ENCODE results near the gene CHCT1. TPM values are rescaled to one million over a fixed set of nuclear protein-coding genes. Genes with fewer than 3 reads are reported as not detected.

The CHCT1 gene
- polyA plus RNA-seq, 1 donor, result not detected

DNA sequence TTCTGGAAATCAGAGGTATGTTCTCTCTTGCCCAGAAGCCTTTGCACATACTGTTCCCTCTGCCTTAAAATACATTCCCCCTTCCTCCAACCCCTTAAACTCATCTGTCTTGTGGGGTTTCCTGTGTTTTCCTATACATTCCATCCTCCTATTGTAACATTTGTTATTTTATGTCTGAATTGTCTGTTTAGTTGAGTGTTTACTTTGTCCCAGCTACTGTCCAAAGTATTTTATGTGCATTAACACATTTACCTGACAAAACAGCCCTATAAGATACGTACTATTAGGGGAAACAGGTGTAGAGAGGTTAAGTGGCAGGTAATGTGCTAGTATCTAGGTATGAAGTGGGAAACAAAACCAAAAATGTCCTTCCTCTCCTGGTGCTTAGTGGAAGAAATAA lies 42.1 kb downstream of the CHCT1 start:
- Histone ChIP-seq H3K27ac (ENCODE audit: low read length) (no peak overlapping the region), H3K9me3 (ENCODE audit: control insufficient read depth, low read depth, low read length) (no peaks in the 10 kb centered on the region), H3K4me1 (ENCODE audit: control insufficient read depth, insufficient read depth, low read length) (no peaks in the 10 kb centered on the region), H3K4me3 (ENCODE audit: low read length) (no peak overlapping the region), H3K36me3 (ENCODE audit: control insufficient read depth, insufficient read depth, low read length) (peaks cover 66% of the 10 kb centered on the region), H3K27me3 (ENCODE audit: control insufficient read depth, insufficient read depth, low read length) (no peaks in the 10 kb centered on the region)
- WGBS (ENCODE audit: insufficient coverage, low lambda C conversion rate), result no CpG with 5 or more reads among the region's 1 CpG
- no peak for DNase-seq

DNA sequence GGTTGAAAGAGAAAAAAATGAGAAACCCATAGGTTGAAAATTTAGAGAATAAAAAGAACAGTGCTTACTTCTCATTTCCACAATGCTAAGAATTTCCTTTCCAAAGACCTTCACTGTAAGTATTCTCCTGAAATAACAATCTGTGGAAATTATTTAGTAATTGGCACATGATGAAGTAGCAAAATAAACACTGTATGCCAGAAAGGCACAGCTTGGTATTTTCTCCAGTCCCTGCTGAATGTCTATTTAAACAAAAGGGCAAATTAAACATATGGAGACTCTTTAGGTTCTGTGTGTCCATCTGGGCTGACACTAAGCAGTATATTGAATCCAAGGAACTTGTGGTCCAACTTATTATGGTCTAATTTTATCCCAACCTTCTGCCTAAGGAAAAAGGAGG lies 46.1 kb downstream of the CHCT1 start:
- H3K4me1 ChIP-seq (ENCODE audit: control insufficient read depth, insufficient read depth, low read length), result no peaks in the 10 kb centered on the region
- H3K4me3 ChIP-seq (ENCODE audit: low read length), result no peak overlapping the region
- no peak for DNase-seq
- H3K36me3 ChIP-seq (ENCODE audit: control insufficient read depth, insufficient read depth, low read length), result peaks cover 42% of the 10 kb centered on the region
- H3K9me3 ChIP-seq (ENCODE audit: control insufficient read depth, low read depth, low read length), result no peaks in the 10 kb centered on the region
- no peaks in the 10 kb centered on the region for H3K27me3 ChIP-seq (ENCODE audit: control insufficient read depth, insufficient read depth, low read length)
- no peak overlapping the region for H3K27ac ChIP-seq (ENCODE audit: low read length)

DNA sequence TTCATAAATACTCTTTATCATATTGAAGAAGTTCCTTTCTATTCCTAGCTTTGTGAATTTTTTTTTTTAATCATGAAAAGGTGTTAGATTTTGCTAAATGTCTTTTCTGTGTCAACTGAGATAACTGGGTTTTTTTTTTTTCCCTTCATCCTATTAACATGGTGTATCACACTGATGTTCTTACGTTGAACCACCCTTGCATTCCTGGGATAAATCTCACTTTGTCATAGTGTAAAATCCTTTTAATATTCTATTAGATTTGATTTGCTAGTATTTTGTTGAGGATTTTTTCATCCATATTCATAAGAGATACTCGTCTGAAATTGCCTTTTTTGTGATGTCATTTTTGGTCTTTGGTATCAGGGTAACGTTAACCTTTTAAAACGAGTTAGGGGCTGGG lies 49.2 kb downstream of the CHCT1 start:
- no peaks in the 10 kb centered on the region for H3K4me1 ChIP-seq (ENCODE audit: control insufficient read depth, insufficient read depth, low read length)
- no peak overlapping the region for H3K27ac ChIP-seq (ENCODE audit: low read length)
- no peaks in the 10 kb centered on the region for H3K9me3 ChIP-seq (ENCODE audit: control insufficient read depth, low read depth, low read length)
- H3K27me3 ChIP-seq (ENCODE audit: control insufficient read depth, insufficient read depth, low read length), result no peaks in the 10 kb centered on the region
- no peak overlapping the region for H3K4me3 ChIP-seq (ENCODE audit: low read length)
- DNase-seq, result no peak
- peaks cover 20% of the 10 kb centered on the region for H3K36me3 ChIP-seq (ENCODE audit: control insufficient read depth, insufficient read depth, low read length)
- 100% methylated on average over 2 of the region's 4 CpGs for WGBS (ENCODE audit: insufficient coverage, low lambda C conversion rate)

DNA sequence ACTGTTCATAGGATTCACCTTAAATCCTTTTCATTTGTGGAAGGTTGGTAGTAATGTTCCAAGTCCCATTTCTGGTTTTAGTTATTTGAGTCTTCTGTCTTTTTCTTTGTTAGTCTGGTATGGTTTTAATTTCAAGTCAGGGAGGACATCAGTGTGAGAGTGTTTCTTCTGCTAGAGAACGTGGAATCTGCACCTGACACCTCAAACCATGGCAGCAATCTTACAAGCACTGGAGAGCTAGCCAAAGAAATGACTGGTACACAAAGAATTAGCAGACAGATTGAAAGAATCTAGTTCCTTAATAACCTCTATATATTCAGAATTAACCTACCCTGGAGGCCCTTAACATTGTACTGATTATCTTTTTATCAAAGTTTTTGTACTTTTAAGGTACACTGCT lies 50.2 kb downstream of the CHCT1 start:
- Histone ChIP-seq H3K4me1 (ENCODE audit: control insufficient read depth, insufficient read depth, low read length) (no peaks in the 10 kb centered on the region), H3K27ac (ENCODE audit: low read length) (no peak overlapping the region), H3K27me3 (ENCODE audit: control insufficient read depth, insufficient read depth, low read length) (no peaks in the 10 kb centered on the region), H3K4me3 (ENCODE audit: low read length) (no peak overlapping the region), H3K9me3 (ENCODE audit: control insufficient read depth, low read depth, low read length) (no peaks in the 10 kb centered on the region), H3K36me3 (ENCODE audit: control insufficient read depth, insufficient read depth, low read length) (peaks cover 23% of the 10 kb centered on the region)
- 100% methylated on average over 1 of the region's 1 CpG for WGBS (ENCODE audit: insufficient coverage, low lambda C conversion rate)
- DNase-seq, result no peak

DNA sequence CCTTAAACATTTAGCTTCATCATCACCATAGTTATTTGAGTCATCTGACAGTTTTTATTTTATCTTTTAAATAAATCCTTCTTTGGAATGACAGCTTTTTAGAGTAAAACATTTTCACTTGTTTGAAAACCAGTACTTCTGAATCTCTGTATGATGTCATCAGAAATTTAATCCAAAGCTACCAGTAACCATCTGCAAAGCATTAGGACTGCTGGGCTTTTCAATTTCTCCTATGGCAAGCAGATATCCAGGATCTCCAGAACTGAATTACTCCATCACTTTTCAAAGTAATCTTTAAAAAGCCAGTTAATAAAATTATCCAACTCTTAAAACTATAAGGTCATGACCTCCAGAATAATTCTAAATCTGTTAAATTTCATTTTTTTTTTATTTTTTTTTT lies 51.5 kb downstream of the CHCT1 start:
- peaks cover 17% of the 10 kb centered on the region for H3K36me3 ChIP-seq (ENCODE audit: control insufficient read depth, insufficient read depth, low read length)
- no peak overlapping the region for H3K27ac ChIP-seq (ENCODE audit: low read length)
- H3K4me1 ChIP-seq (ENCODE audit: control insufficient read depth, insufficient read depth, low read length), result no peaks in the 10 kb centered on the region
- H3K4me3 ChIP-seq (ENCODE audit: low read length), result no peak overlapping the region
- DNase-seq, result no peak
- no peaks in the 10 kb centered on the region for H3K27me3 ChIP-seq (ENCODE audit: control insufficient read depth, insufficient read depth, low read length)
- no peaks in the 10 kb centered on the region for H3K9me3 ChIP-seq (ENCODE audit: control insufficient read depth, low read depth, low read length)

Other genes with a start within 250 kb of the CHCT1 start
- 24.0 TPM for gene USP32, start 30.4 kb upstream of the CHCT1 start, polyA plus RNA-seq
- 30.5 TPM for gene APPBP2, start 103.8 kb downstream of the CHCT1 start, polyA plus RNA-seq
- 11.9 TPM for gene PPM1D, start 177.7 kb downstream of the CHCT1 start, polyA plus RNA-seq

All from large intestine (tissue), 3 donors.